ENCODE data around the gene PSKH1. TPM values are rescaled to one million over a fixed set of nuclear protein-coding genes. Genes with fewer than 3 reads are reported as not detected.

The PSKH1 gene
- polyA plus RNA-seq, 1 donor from 2014 or later, result 3.8 TPM

GRCh38 chr16:67928147-67928546, 35.1 kb downstream of the PSKH1 start:
- H3K4me2 ChIP-seq (ENCODE audit: low read length), result no peak overlapping the region
- no peak overlapping the region for H3K27ac ChIP-seq (ENCODE audit: low read length)
- no peaks in the 10 kb centered on the region for H3K36me3 ChIP-seq (ENCODE audit: insufficient read depth, low read length)
- H3F3A ChIP-seq (ENCODE audit: insufficient read depth, low read length, poor library complexity, severe bottlenecking), result no peaks in the 10 kb centered on the region
- H3K27me3 ChIP-seq (ENCODE audit: insufficient read depth, low read depth, low read length), result no peaks in the 10 kb centered on the region
- no peaks in the 10 kb centered on the region for H3K79me2 ChIP-seq (replicated peaks; ENCODE audit: insufficient read depth, low read length)
- no peak for TF ChIP-seq RAD21 (conservative IDR thresholded peaks at IDR 0.05)
- TF ChIP-seq TAF1 (IDR thresholded peaks at IDR 0.05; ENCODE audit: low read depth), result no peak
- no peak overlapping the region for H2AFZ ChIP-seq (ENCODE audit: low read depth, low read length)
- no peaks in the 10 kb centered on the region for H4K20me1 ChIP-seq (ENCODE audit: insufficient read depth)
- no peak overlapping the region for H3K4me3 ChIP-seq (ENCODE audit: low read length)
- no peak overlapping the region for H3K9ac ChIP-seq (ENCODE audit: low read length)
- H3K9me2 ChIP-seq (ENCODE audit: insufficient read depth, low read length), result no peaks in the 10 kb centered on the region
- no peaks in the 10 kb centered on the region for H3K9me3 ChIP-seq (ENCODE audit: low read length)

DNA sequence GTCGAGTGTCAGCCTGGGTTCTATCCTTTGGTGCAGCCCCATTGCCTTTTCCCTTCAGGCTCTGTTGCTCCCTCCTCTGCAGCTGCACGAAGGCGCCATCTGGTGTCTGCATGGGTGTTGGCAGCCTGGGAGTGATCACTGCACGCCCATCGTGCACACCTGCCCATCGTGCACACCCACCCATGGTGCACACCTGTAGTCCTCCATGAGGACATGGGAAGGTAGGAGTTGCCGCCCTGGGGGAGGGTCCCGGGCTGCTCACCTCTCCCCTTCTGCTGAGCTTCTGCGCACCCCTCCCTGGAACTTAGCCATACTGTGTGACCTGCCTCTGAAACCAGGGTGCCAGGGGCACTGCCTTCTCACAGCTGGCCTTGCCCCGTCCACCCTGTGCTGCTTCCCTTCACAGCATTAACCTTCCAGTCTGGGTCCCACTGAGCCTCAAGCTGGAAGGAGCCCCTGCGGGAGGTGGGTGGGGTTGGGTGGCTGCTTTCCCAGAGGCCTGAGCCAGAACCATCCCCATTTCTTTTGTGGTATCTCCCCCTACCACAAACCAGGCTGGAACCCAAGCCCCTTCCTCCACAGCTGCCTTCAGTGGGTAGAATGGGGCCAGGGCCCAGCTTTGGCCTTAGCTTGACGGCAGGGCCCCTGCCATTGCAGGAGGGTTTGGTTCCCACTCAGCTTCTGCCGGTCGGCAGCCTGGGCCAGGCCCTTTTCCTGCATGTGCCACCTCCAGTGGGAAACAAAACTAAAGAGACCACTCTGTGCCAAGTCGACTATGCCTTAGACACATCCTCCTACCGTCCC, 35.7 kb downstream of the PSKH1 start:
- no peaks in the 10 kb centered on the region for H3F3A ChIP-seq (ENCODE audit: insufficient read depth, low read length, poor library complexity, severe bottlenecking)
- H3K79me2 ChIP-seq (replicated peaks; ENCODE audit: insufficient read depth, low read length), result no peaks in the 10 kb centered on the region
- H4K20me1 ChIP-seq (ENCODE audit: insufficient read depth), result no peaks in the 10 kb centered on the region
- TF ChIP-seq, protein P1, sequence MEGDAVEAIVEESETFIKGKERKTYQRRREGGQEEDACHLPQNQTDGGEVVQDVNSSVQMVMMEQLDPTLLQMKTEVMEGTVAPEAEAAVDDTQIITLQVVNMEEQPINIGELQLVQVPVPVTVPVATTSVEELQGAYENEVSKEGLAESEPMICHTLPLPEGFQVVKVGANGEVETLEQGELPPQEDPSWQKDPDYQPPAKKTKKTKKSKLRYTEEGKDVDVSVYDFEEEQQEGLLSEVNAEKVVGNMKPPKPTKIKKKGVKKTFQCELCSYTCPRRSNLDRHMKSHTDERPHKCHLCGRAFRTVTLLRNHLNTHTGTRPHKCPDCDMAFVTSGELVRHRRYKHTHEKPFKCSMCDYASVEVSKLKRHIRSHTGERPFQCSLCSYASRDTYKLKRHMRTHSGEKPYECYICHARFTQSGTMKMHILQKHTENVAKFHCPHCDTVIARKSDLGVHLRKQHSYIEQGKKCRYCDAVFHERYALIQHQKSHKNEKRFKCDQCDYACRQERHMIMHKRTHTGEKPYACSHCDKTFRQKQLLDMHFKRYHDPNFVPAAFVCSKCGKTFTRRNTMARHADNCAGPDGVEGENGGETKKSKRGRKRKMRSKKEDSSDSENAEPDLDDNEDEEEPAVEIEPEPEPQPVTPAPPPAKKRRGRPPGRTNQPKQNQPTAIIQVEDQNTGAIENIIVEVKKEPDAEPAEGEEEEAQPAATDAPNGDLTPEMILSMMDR (IDR thresholded peaks at IDR 0.05; ENCODE audit: poor library complexity, severe bottlenecking), result peak; percentile 87
- TF ChIP-seq EZH2 (IDR thresholded peaks at IDR 0.05; ENCODE audit: borderline replicate concordance, insufficient read depth, low read length, poor library complexity, severe bottlenecking), result no peak
- TF ChIP-seq EP300 (conservative IDR thresholded peaks at IDR 0.05; ENCODE audit: poor library complexity, severe bottlenecking), result no peak
- peak; percentile 90 for TF ChIP-seq SMC3 (conservative IDR thresholded peaks at IDR 0.05; ENCODE audit: poor library complexity)
- TF ChIP-seq TAF1 (IDR thresholded peaks at IDR 0.05; ENCODE audit: low read depth), result no peak
- TF ChIP-seq MXI1 (conservative IDR thresholded peaks at IDR 0.05; ENCODE audit: poor library complexity, severe bottlenecking), result no peak
- no peak for TF ChIP-seq POLR2AphosphoS5 (IDR thresholded peaks at IDR 0.05)
- peak; percentile 81 for TF ChIP-seq RAD21 (conservative IDR thresholded peaks at IDR 0.05)
- TF ChIP-seq REST (IDR thresholded peaks at IDR 0.05; ENCODE audit: borderline replicate concordance), result no peak
- no peak overlapping the region for H3K9ac ChIP-seq (ENCODE audit: low read length)
- no peak overlapping the region for H3K4me2 ChIP-seq (ENCODE audit: low read length)
- no peaks in the 10 kb centered on the region for H3K9me3 ChIP-seq (ENCODE audit: low read length)
- H3K4me3 ChIP-seq (ENCODE audit: low read length), result no peak overlapping the region
- no peaks in the 10 kb centered on the region for H3K36me3 ChIP-seq (ENCODE audit: insufficient read depth, low read length)
- no peak overlapping the region for H3K27ac ChIP-seq (ENCODE audit: low read length)
- H3K9me2 ChIP-seq (ENCODE audit: insufficient read depth, low read length), result no peaks in the 10 kb centered on the region
- H3K27me3 ChIP-seq (ENCODE audit: insufficient read depth, low read depth, low read length), result no peaks in the 10 kb centered on the region
- no peak overlapping the region for H2AFZ ChIP-seq (ENCODE audit: low read depth, low read length)
